ENCODE measurements around the gene GPR65.
"Not testable (repeated sequence)": the region's sequence is repeated elsewhere in the genome, so short reads cannot be mapped to it uniquely, and the experiment has no call there.

Gene GPR65

DNA sequence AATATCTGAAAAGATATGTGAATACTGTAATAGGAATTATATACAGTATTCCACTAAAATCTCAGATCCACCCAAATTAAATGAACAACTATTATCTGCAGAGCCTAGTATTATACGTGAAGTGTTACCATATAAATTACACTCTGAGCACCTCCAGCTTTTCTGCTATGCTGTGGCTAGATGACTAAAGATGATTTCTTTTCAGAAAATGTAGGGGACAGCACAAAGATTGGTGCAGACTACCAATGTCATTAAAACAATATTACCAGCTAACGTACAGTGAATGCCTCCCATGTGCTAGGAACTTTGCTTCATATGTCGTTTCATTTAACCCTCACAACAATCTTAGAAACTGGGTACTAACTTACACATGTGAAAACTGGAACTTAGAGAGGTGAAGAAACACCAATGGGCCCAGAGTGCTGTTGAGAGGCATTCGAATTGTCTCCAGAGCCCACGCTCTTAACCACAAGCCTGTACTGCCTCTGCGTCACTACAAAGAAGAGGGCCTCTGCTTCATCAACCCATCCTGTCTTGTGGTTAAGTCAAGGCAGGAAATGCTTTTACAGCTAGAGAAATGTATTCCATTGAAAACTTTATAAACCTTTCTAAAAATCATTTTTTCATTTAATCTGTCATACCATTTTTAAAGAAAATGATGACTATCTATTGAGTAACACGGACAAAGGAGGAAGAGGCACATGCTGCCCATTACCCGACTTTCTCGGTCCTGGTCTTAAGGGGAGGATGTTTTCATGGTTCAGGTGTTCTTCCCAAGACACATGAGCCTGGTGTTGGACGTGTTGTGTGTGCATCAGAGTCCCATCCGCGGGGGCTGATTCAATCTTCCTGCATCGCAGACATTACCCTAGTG lies 1.3 kb downstream of the GPR65 start:
- DNase-seq: peak; percentile 93

DNA sequence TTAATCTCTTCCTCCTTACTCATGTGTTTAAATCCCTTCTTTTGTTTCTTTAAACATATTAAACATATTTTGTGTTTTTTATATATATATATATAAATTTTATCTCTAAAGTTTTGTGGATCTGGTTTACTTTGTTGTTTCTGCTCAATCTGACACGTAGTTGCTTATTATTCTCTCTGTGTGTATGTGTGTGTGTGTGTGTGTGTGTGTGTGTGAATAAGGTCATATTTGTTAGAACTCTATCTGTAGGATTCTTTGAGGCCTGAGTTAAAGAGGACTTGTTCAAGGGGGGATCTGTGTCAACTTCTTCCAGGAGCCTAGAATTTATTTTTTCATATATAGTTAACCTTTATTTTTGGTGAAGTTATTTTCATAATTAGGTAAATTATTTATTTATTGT lies 2.7 kb downstream of the GPR65 start:
- DNase-seq: no peak

DNA sequence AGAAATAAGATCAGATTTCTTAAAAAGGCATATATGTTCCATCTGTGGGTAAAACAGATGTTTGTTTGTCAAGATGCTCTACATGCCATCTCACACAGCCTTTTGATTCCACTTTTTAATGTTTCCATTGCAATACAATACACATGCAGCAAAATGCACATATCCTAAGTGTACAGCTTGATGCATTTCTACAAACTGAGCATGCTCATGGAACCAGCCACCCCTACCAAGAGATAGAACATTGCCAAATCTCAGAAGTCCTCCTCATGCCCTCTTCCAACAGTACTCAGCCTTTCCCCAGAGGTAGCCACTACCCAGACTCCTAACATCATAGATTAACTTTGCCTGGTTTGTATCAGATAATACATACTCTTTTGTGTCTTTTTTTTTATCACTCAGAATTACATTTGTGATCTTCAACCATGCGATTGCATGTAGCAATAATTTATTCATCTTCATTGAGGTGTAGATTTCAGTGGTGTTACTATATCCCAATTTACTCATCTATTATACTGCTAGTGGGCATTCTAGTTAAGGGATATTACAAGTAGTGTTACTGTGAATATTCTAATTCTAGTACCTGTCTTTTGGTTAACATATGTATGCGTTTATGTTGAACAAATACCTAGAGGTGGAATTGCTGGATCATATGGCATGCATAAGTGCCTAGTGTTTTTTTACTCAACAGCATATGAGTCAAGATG lies 3.3 kb downstream of the GPR65 start:
- no peak for DNase-seq

DNA sequence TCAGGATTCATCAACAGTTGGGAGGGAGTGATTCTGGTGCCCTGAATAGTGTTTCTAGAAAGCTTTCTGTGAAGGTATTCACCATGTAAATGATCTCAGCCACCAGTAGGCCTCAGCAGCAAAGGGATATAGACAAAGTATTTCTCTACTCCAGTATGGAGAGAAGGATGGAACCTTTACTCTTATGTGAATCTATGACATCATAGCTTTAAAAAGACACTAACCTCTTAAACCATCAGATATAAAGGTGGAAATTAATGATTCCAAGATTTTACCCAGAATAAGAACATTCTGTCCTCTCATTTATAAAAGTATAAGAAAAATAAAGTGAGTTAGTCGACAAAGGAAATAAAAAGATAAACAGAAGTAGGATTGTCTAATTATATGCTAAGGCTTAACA lies 4.6 kb downstream of the GPR65 start:
- DNase-seq: no peak

DNA sequence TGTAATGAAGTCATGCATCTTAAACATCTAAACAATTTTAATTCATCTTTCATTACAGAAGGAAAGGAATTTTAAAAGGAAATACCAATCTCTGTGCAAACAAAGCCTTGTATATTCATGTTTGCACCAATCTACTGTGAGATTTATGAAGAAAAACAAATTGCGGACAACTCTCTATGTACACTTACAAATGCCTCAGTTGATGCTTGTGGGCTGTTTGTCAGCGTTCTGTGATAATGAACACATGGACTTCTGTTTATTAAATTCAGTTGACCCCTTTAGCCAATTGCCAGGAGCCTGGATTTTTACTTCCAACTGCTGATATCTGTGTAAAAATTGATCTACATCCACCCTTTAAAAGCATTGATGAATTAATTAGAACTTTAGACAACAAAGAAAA lies 5.4 kb downstream of the GPR65 start:
- DNase-seq: no peak

DNA sequence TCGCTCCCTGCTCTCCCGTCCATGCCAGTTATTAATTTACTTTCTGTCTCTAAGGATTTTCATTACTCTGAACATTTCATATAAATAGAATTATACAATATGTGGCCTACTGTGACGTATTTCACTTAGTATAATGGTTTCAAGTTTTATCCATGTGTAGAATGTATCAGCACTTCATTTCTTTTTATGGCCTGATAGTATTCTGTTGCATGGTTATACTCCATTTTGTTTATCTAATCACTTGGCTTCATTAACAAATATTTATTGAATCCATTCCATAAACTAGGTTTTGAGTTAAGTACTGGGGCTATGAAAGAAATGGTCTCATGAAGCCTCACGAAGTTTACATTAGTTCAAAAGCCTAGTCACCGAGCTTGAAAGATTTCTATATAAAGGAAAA lies 7.6 kb downstream of the GPR65 start:
- DNase-seq: no peak

DNA sequence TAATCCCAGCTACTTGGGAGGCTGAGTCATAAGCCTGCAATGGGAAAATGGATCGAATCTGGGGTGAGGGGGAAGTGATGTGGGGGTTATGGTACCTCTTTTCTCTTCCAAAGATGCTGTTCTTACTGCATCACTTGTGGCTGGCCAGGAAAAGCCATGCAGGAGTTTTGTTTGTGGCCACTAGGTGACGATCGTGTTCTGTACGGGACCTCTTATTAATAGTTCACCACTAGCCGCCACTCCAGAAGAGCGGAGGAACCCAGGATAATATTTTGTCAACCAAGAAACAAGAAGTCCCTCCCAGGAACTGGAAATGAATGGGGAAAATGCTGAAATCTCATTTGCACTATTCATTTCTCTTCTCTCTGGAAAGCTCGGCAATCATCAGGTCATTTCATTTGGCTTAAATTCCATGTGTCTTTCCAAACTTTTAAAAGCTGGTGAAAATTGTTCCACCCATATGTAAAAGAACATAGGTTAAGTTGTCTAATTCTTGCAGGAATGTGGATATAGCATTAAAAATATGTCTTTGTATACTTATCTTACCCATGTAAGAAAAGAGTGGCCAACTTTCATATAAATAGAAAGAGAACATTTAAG lies 8.9 kb downstream of the GPR65 start:
- peak; percentile 90 for DNase-seq

DNA sequence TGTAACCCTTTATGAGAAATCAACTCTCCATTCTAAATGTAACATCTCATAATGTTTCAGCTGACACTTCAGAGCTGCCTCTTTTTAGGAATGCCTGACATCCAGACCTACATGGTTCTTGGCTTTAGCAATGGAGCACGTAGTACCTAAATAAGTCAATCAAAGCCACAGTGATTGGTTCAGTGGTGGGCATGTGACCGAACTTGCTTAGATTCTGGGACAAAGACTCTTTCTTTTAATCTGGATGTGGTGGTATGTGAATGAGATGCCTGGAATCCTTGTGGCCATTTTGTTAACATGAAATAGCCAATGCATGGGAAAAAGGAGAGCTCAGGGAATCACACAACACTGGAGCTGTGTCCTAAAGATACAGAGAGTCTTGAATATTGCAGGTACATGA lies 11.8 kb downstream of the GPR65 start:
- no peak for DNase-seq

DNA sequence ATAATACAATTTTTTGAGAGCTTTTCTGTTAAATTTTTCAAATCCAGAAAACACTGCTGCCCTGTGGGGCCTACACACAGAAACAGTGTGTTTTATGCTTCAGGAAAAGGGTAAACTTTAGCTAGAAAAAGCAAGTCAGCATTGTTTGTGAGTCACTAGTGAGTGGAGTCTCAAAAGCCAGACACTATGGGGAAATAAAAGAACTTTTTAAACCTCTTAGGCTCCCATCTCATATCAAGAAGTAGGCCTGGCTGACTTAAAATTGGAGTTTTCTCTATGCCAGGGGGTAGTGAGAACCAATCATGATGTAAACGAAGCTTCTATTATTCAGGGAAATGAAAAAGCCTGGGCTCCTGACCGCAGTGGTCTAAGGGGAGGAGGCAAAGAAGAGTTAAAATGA lies 12.6 kb downstream of the GPR65 start:
- DNase-seq: peak; percentile 66

DNA sequence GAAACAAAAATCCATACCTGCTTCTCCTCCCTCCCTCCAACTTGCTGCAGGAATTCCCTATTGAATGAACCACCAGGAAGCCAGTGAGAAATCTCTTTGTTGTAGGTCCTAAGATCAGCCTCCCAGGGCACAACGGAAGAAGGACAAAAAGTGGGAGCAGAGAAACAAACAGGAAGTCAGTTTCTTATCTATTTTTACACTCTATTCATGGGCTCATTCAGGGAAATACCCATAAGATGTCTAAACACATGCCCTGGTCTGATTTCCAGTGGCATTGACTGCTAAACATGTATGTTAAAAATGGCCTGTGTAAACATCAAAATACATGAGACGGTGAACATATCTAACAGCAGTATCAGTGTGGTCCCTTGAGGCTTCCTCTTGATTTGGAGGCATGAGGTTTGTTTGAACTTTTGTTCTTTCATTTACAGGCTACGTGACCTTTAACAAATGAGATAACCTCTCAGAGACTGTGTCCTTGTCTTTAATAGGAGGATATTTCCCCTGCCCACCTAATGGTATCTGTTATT lies 18.8 kb downstream of the GPR65 start:
- DNase-seq: no peak

DNA sequence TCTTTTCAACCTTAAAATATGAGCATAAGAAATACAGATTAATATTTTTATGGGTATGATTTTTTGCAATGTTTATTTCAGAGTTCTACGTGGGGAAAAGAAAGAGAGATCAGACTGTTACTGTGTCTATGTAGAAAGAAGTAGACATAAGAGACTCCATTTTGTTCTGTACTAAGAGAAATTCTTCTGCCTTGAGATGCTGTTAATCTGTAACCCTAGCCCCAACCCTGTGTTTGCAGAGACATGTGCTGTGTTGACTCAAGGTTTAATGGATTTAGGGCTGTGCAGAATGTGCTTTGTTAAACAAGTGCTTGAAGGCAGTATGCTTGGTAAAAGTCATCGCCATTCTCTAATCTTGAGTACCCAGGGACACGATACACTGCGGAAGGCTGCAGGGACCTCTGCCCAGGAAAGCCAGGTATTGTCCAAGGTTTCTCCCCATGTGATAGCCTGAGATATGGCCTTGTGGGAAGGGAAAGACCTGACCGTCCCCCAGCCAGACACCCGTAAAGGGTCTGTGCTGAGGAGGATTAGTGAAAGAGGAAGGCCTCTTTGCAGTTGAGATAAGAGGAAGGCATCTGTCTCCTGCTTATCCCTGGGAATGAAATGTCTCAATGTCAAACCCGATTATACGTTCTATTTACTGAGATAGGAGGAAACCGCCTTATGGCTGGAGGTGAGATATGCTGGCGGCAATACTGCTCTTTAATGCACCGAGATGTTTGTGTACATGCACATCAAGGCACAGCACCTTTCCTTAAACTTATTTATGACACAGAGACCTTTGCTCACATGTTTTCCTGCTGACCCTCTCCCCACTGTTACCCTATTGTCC lies 19.5 kb downstream of the GPR65 start:
- not testable (repeated sequence) for DNase-seq

DNA sequence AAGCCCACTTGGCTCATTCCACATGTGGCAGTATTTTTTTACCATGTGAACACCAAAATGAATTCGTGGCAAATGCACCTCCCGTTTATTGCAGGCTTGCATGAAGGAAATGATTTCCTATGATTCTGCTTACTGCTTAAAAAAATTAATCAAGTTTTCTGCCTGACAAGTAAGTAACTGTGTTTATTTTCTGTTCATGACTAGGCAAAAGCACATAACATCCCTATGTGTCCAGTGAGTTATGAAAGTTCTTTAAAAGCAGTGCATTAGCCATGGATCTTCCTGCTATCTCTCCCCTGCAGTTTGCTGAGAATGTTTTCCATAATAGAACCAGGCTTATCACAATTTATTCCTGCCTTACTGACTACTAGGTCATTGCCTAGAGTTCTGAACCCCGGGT lies 20.4 kb downstream of the GPR65 start:
- DNase-seq: no peak

DNA sequence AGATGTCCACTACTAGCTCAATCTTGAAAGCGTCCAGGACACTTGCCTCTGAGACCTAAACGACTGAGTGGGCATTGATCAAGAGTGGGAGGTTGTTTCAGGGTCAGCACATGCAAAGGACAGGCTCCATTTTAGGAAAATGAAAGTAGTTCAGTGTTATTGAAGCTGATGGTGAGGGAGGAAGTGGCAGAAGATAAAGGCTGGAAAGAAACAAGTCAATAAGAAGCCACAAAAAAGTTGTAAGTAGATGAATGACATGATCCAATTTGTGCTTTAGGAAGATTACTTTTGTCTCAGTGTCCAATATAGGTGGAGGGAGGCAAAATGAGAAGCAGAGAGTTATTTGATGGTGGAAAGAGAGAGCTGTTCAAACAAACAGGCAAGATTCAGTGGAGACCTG lies 22.0 kb downstream of the GPR65 start:
- no peak for DNase-seq

DNA sequence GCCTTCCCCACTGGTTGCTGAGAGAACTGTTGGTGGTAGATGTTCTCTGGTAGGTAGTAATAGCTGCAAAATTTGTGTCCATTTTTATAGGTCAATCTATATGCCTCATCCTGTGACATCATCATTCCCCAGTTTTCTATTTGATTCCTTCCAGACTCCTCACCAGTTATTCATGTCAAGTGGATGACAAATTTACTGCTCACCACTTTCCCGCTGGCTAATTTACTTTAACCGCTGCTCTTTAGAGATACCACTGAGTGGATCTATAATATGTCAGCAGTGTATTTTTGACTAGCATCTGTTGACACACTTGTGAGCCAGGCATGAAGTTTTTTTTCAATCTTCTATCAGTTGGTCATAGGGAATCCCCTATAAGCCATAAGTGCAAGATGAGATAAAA lies 24.6 kb downstream of the GPR65 start:
- DNase-seq: no peak

DNA sequence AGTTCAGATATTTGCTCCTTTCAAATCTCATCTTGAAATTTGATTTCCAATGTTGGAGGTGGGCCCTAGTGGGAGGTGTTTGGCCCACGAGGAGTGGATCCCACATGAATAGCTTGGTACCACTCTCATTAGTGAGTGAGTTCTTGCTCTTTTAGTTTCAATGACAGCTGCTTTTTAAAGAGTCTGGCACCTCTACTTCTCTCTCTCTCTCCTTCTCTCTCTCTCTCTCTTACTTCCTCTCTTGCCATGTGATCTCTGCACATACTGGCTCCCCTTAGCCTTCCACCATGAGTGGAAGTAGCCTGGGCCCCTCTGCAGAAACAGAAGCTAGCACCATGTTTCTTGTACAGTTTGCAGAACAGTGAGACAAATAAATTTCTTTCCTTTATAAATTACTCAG lies 25.1 kb downstream of the GPR65 start:
- DNase-seq: no peak

DNA sequence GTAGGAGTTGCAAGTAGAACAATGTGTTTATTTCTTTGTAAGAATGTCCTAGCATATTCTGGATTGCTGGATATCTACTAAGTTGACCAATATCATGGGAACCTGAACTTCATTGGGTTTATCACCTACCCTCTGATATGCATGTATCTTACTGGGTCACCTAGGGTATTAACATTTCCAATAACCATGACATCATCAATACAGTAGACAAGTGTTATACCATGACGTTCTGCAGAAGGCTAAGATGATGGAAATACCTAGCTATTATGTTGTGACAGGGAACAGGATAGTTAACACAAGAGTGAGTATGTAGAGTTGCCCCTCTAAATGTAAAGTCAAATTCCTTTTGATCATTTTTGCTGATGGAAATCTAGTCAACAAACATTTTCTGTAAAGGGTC lies 26.0 kb downstream of the GPR65 start:
- DNase-seq: no peak

DNA sequence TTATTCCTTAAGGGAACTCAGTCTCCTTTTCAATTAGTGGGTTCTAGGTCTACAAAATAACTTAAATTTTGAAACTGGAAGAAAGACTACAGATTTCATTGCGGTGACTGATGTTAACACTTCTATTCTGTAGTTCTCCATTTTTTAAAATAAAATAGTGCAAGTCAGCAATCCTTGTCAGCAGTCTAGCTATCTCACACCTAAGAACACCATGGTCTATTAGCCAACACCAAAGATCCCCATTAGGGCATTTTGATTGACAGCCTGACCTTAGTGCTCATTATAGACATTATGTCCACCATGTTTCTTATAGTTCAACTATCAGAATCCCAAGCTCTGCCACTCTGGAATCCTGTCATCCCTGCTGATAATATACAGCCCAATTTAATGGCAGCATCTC lies 27.4 kb downstream of the GPR65 start:
- DNase-seq: no peak

DNA sequence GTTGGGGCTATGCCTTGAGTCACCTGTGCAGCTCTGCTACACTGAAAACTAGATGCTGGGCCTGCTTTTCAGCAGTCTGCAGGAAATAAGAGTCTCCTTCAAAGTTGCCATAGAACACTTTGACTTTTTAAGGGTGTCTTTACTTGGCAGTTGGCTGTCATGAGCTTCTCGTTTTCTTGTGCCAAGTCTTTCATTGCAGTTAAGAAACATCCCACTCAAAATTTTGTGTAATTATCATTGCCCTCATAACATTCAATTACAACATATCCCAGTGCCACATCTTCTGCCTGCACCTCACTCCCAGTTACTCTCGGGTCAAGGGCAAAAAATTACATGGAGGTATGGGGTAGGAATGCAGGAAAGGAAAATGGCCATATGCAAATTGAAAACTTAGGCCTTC lies 29.1 kb downstream of the GPR65 start:
- no peak for DNase-seq

DNA sequence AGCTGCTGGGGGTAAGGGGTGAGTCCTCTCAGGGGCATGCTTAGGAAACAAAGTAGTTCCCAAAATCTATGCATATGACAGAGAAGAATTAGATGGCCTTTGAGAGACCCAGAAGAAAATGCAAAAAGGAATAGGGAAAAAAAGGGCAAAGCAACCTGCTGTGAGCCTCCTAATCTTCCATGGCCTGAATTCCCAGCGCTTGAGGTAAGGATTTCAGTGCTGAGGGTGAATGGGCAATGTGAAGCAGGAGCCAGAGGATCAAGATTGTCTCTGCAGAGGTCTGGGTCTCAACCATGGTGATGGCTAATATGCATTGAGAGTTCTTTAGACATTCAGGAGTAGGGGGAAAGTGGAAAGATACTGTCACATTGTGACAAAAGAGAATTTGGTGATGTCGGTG lies 31.5 kb downstream of the GPR65 start:
- no peak for DNase-seq

DNA sequence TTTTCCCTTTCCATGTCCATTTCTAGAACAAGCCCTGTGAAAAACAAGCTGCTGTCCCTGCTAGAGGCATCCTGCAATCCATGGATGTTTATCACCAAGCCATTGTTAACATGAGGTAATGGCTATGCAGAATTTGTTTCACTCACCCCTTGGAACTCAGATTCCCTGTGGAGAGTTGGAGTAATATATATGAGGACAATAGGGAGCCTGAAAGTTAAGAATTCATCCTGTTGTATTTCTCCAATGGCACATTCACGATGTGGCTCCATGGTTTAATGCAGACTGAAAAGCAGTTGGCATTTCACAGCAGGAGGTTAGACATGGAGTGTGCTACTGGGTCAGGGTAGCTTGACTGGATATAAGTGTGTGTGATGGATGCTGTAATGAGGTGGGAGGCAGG lies 32.4 kb downstream of the GPR65 start:
- no peak for DNase-seq

DNA sequence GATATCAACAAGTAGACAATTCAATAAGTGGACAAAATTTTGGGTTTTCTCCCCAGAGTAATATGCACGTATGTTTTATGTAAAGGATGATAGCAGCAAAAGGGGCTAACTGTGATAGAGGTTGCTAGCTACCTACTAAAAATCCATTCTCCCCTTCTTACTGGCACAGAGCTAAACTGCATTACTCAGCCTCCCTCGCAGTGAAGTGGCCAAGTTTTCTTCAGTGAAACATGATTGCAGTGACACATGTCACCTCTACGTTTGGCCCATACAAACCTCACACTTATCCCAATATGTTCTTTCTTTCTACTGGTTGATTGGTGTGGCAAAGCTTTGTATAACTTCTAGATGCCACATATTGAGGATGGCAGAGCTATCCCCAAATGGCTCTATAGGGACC lies 34.3 kb downstream of the GPR65 start:
- no peak for DNase-seq

DNA sequence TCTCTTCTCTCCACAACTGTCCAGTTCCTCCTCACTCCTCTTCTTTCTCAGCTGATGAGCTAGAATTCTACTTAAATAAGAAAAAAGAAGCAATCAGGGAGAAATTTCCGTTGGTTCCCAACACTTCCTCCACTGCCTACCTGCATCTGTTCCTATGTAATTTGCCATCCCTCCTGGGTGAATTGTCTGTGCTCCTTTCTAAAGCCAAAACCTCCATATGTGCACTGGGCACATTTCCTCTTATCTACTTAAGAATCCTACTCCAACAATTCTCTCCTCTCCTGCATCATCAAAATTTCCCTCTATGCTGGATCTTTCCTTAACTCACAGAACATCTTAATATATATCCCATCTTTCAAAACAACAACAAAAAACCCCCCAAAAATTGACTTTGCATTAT lies 35.2 kb downstream of the GPR65 start:
- DNase-seq: no peak
